Cardiac muscle cell (in vitro differentiated cells and primary cell): ENCODE results near the gene SIRT4. TPM values are rescaled to one million over a fixed set of nuclear protein-coding genes. Genes with fewer than 3 reads are reported as not detected.

Source experiments
- DNase-seq, 2 donors: peaks; one replicate each; pipeline versions ENCODE4 v3.0.0 to v3.0.0-alpha.2; 2010 to 2017; ENCODE audit warnings: low read depth in 1 of 2, low spot score in 1 of 2
- H3K27ac ChIP-seq: fragments of 200-600 bp; sonication (generic); 2 replicates; pipeline ENCODE4 v1.5.1; 2016
- H3K27me3 ChIP-seq: fragments of 200-600 bp; sonication (generic); 2 replicates; pipeline ENCODE4 v1.6.0; 2016; ENCODE audit warnings: control low read depth
- H3K36me3 ChIP-seq: fragments of 200-600 bp; sonication (generic); 2 replicates; pipeline ENCODE4 v1.5.1; 2016; ENCODE audit warnings: control low read depth
- H3K4me1 ChIP-seq: fragments of 200-600 bp; sonication (generic); 2 replicates; pipeline ENCODE4 v1.8.1; 2017; ENCODE audit warnings: low read depth, mild to moderate bottlenecking, mixed run types
- H3K4me3 ChIP-seq: fragments of 200-600 bp; sonication (generic); 2 replicates; pipeline ENCODE4 v1.5.1; 2016; ENCODE audit warnings: mild to moderate bottlenecking
- H3K9me3 ChIP-seq: fragments of 200-600 bp; sonication (generic); 2 replicates; pipeline ENCODE4 v1.5.1; 2017; ENCODE audit warnings: low read depth, mild to moderate bottlenecking, control low read depth
- polyA plus RNA-seq: library from polyadenylated mRNA; unstranded; fragments of >200 nt; fragmentation: Nextera tagmentation; extraction: Ambion mirVana; gene quantifications from 2 replicates; pipeline ENCODE4 v1.2.1, GENCODE V29; 2016
- total RNA-seq: library from RNA; depleted of rRNA; stranded (reverse); fragments of >200 nt; gene quantifications from 2 replicates; pipeline ENCODE4 v1.2.3, GENCODE V29; 2016
- TF ChIP-seq, protein P1 (sequence below): IDR thresholded peaks from 2 replicates; pipeline ENCODE4 v1.5.1; 2012; ENCODE audit warnings: low read depth, mild to moderate bottlenecking, low read length

SIRT4 gene
- total and polyA plus RNA-seq, 2 experiments from 2014 or later = 6.7 to 10.3 TPM

DNA sequence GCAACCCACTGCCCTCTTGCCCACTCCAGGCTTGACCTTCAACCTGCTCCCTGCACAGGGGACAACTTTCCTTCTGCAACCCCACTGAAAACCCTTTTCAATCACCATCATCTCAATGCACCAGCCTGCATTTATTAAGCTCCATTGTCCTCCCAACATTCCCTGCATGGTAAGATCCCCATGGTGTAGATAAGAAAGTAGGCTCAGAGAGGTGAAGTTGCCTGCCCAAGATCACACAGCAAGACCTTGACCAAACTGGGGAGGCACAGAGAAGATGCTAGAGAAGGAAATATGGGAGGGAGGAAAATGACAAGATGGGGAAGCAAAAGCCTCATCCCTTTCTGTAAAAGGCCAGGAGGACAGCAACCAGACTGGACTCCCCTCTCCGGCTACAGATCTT lies 57.0 kb downstream of the SIRT4 start:
- DNase-seq = no peak
- Histone ChIP-seq H3K4me3 (no peak overlapping the region), H3K4me1 (peaks cover 17% of the 10 kb centered on the region), H3K27ac (no peak overlapping the region), H3K9me3 (no peaks in the 10 kb centered on the region), H3K27me3 (no peaks in the 10 kb centered on the region), H3K36me3 (peaks cover 17% of the 10 kb centered on the region)
- TF ChIP-seq, protein P1, sequence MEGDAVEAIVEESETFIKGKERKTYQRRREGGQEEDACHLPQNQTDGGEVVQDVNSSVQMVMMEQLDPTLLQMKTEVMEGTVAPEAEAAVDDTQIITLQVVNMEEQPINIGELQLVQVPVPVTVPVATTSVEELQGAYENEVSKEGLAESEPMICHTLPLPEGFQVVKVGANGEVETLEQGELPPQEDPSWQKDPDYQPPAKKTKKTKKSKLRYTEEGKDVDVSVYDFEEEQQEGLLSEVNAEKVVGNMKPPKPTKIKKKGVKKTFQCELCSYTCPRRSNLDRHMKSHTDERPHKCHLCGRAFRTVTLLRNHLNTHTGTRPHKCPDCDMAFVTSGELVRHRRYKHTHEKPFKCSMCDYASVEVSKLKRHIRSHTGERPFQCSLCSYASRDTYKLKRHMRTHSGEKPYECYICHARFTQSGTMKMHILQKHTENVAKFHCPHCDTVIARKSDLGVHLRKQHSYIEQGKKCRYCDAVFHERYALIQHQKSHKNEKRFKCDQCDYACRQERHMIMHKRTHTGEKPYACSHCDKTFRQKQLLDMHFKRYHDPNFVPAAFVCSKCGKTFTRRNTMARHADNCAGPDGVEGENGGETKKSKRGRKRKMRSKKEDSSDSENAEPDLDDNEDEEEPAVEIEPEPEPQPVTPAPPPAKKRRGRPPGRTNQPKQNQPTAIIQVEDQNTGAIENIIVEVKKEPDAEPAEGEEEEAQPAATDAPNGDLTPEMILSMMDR = no peak

DNA sequence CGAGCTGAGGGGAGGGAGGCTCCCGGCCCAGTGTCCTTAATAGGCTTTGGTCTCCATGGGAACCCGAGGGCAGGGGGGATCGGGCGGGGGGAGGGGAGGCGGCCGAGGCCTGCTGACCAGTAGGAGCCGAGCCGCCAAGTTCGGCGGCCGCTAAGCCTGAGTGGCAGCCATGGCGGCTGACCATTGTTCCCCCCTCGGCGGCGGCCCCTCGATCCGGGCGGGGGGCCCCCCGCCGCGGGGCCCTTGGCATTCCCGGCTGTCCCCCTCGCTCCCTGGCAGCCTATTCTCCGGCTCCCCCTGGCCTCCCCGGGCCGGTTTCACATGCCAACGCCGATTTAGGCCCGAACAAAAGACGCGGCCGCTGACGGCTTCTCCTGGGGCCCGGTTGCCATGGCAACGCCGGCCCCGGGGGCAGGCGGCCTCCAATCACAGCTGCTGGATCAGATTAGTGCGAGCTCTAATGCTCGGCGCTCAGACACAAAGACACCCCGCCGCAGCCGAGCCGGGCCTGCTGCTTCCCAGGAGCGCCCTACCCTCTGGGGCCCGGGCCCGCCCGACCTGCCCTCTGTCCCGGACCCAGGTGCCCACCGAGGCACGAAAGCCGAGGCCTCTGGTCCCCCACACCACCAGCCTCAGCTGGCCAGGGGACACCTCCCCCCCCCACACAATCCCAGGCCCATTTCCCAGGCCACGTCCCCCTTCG lies 59.5 kb downstream of the SIRT4 start:
- Histone ChIP-seq H3K9me3 (no peaks in the 10 kb centered on the region), H3K27me3 (no peaks in the 10 kb centered on the region), H3K4me3 (peak overlapping the region; percentile 41), H3K4me1 (peaks cover 19% of the 10 kb centered on the region), H3K36me3 (peaks cover 10% of the 10 kb centered on the region), H3K27ac (peak overlapping the region; percentile 97)
- peak; percentile 92 to 95 for DNase-seq
- TF ChIP-seq, protein P1 = no peak

Other genes with a start within 250 kb of the SIRT4 start
- 27.5 and 33.4 TPM in 2 replicates for gene RAB35, start 185.6 kb upstream of the SIRT4 start, total RNA-seq
- 20.6 and 25.4 TPM in 2 replicates for gene RAB35, start 185.6 kb upstream of the SIRT4 start, polyA plus RNA-seq
- gene GCN1, start 107.6 kb upstream of the SIRT4 start, total RNA-seq = 59.2 and 76.0 TPM in 2 replicates
- gene GCN1, start 107.6 kb upstream of the SIRT4 start, polyA plus RNA-seq = 27.0 and 37.0 TPM in 2 replicates
- 3,916 and 4,641 TPM in 2 replicates for gene RPLP0, start 101.2 kb upstream of the SIRT4 start, total RNA-seq
- gene RPLP0, start 101.2 kb upstream of the SIRT4 start, polyA plus RNA-seq = 904 and 1,089 TPM in 2 replicates
- gene PXN, start 36.6 kb upstream of the SIRT4 start, total RNA-seq = 43.8 and 48.6 TPM in 2 replicates
- gene PXN, start 36.6 kb upstream of the SIRT4 start, polyA plus RNA-seq = 67.9 TPM in 2 replicates
- gene RNU4-2, start 10.4 kb upstream of the SIRT4 start, total RNA-seq = not detected in 2 replicates
- not detected in 2 replicates for gene RNU4-2, start 10.4 kb upstream of the SIRT4 start, polyA plus RNA-seq
- gene RNU4-1, start 9.1 kb upstream of the SIRT4 start, total RNA-seq = not detected in 2 replicates
- not detected in 2 replicates for gene RNU4-1, start 9.1 kb upstream of the SIRT4 start, polyA plus RNA-seq
- not detected in 2 replicates for gene PLA2G1B, start 25.5 kb downstream of the SIRT4 start, total RNA-seq
- not detected in 2 replicates for gene PLA2G1B, start 25.5 kb downstream of the SIRT4 start, polyA plus RNA-seq
- gene MSI1, start 66.8 kb downstream of the SIRT4 start, total RNA-seq = 22.5 and 28.8 TPM in 2 replicates
- 26.2 and 38.7 TPM in 2 replicates for gene MSI1, start 66.8 kb downstream of the SIRT4 start, polyA plus RNA-seq
- 759 and 1,227 TPM in 2 replicates for gene COX6A1, start 135.8 kb downstream of the SIRT4 start, total RNA-seq
- gene COX6A1, start 135.8 kb downstream of the SIRT4 start, polyA plus RNA-seq = 1,076 and 1,511 TPM in 2 replicates
- 11.9 and 21.1 TPM in 2 replicates for gene TRIAP1, start 144.1 kb downstream of the SIRT4 start, total RNA-seq
- 41.9 and 58.8 TPM in 2 replicates for gene TRIAP1, start 144.1 kb downstream of the SIRT4 start, polyA plus RNA-seq
- gene GATC, start 144.1 kb downstream of the SIRT4 start, total RNA-seq = 13.8 and 19.3 TPM in 2 replicates
- gene GATC, start 144.1 kb downstream of the SIRT4 start, polyA plus RNA-seq = 11.4 and 12.7 TPM in 2 replicates
- gene SRSF9, start 167.4 kb downstream of the SIRT4 start, total RNA-seq = 126 and 131 TPM in 2 replicates
- 195 and 205 TPM in 2 replicates for gene SRSF9, start 167.4 kb downstream of the SIRT4 start, polyA plus RNA-seq
- gene DYNLL1, start 193.8 kb downstream of the SIRT4 start, total RNA-seq = 186 and 248 TPM in 2 replicates
- 534 and 546 TPM in 2 replicates for gene DYNLL1, start 193.8 kb downstream of the SIRT4 start, polyA plus RNA-seq
- gene COQ5, start 226.8 kb downstream of the SIRT4 start, total RNA-seq = 61.8 and 67.2 TPM in 2 replicates
- 99.3 and 112 TPM in 2 replicates for gene COQ5, start 226.8 kb downstream of the SIRT4 start, polyA plus RNA-seq
- 107 and 122 TPM in 2 replicates for gene RNF10, start 232.0 kb downstream of the SIRT4 start, total RNA-seq
- gene RNF10, start 232.0 kb downstream of the SIRT4 start, polyA plus RNA-seq = 210 and 227 TPM in 2 replicates